GM19023 (cell line): Measurements from ENCODE around the gene PLET1.
A peak's percentile ranks its signal among the peaks of the same experiment; 100 is the strongest.

Source experiments
- ATAC-seq: cut with Tn5 transposase; IDR thresholded peaks from one replicate; pipeline ENCODE4 v1.9.1; 2021; ENCODE audit warnings: mild to moderate bottlenecking, moderate library complexity; ENCODE audit not compliant: unreplicated experiment

PLET1 gene

GRCh38 chr11:112248201-112248600, 12.5 kb downstream of the PLET1 start:
- no peak for ATAC-seq

- no peak for ATAC-seq
These were observed 13.5 kb downstream of the PLET1 start for GRCh38 chr11:112247201-112247600.

GRCh38 chr11:112241486-112241885, 19.2 kb downstream of the PLET1 start:
- no peak for ATAC-seq

GRCh38 chr11:112238041-112238440, 22.6 kb downstream of the PLET1 start:
- ATAC-seq = no peak

- ATAC-seq = no peak
These were observed 23.2 kb downstream of the PLET1 start for GRCh38 chr11:112237451-112237850.

GRCh38 chr11:112235750-112236390, 24.8 kb downstream of the PLET1 start:
- no peak for ATAC-seq

- ATAC-seq = no peak
These were observed 28.7 kb downstream of the PLET1 start for GRCh38 chr11:112231952-112232351.

- no peak for ATAC-seq
These were observed 30.8 kb downstream of the PLET1 start for GRCh38 chr11:112229746-112230433.

- no peak for ATAC-seq
These were observed 31.5 kb downstream of the PLET1 start for GRCh38 chr11:112229159-112229558.

- ATAC-seq = no peak
These were observed 32.0 kb downstream of the PLET1 start for GRCh38 chr11:112228706-112229105.

GRCh38 chr11:112227471-112227870, 33.2 kb downstream of the PLET1 start:
- ATAC-seq = no peak

- ATAC-seq = peak; percentile 53
These were observed 33.7 kb downstream of the PLET1 start for GRCh38 chr11:112226831-112227401.

- ATAC-seq = peak; percentile 95
These were observed 34.4 kb downstream of the PLET1 start, which contains the start of gene PTS for GRCh38 chr11:112226062-112226830. Gene PTS, plus strand, starts transcription at chr11:112226428. Its CDS starts 16 bp downstream, at chr11:112226444.

GRCh38 chr11:112225753-112226061, 35.0 kb downstream of the PLET1 start:
- ATAC-seq = no peak

- no peak for ATAC-seq
These were observed 36.7 kb downstream of the PLET1 start for GRCh38 chr11:112223754-112224532.

- ATAC-seq = no peak
These were observed 37.5 kb downstream of the PLET1 start for GRCh38 chr11:112223121-112223520.

- no peak for ATAC-seq
These were observed 38.4 kb downstream of the PLET1 start for GRCh38 chr11:112222303-112222702.

- ATAC-seq = no peak
These were observed 39.3 kb downstream of the PLET1 start for GRCh38 chr11:112221274-112221835.

GRCh38 chr11:112219476-112220232, 41.0 kb downstream of the PLET1 start:
- ATAC-seq = peak; percentile 97
